Fibroblast of lung (primary cell): ENCODE data around the gene ZBTB40.

Source experiments
- CTCF ChIP-seq, 2 donors: IDR thresholded peaks in 1 of 2; conservative IDR thresholded peaks in 1 of 2; 1 replicate in 1 of 2; 2 replicates in 1 of 2; pipeline ENCODE4 v1.5.1; 2011 to 2012; ENCODE audit warnings: low read length in 2 of 2, control low read depth in 1 of 2, inconsistent platforms in 1 of 2, low read depth in 1 of 2, mild to moderate bottlenecking in 1 of 2
- EZH2 ChIP-seq: IDR thresholded peaks from 2 replicates; pipeline ENCODE4 v1.5.1; 2012; ENCODE audit warnings: low read length, control low read depth, mild to moderate bottlenecking; ENCODE audit errors: missing control alignments

DNA sequence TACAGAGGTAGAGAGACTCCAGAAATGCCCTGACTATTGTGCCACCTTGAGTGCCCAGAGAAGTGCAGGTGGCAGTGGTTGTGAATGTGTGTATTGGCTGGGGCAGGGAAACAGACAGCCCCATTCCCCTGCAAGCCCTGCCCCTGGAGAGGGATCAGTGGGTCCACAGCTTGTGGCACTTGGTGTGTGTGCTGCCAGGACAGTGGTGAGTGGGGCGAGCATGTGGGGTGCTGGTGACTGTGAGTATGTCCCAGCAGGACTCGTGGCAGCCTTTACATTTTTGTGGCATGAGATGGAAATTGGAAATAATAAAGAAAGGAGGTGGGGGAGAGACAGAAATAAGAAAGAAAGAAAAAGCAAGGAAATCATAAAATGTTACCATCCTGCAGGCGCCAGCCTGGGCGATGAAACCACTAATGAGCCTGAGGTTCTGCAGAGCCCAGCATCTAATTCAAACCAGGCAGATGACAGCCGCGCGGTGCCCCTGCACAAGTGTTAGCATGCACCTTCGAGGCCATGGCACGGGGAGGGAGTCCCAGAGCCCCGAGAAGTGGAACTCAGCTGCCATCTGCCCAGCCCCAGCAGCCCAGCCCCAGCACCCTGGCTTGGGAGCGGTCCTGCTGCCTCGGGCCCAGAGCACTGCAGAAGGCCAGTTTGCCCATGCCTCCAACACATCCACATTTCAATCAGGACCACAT is 49.1 kb upstream of the ZBTB40 start:
- no peak for TF ChIP-seq EZH2
- TF ChIP-seq CTCF (conservative IDR thresholded peaks at IDR 0.05 in 1 of 2, IDR thresholded peaks at IDR 0.05 in 1 of 2; ENCODE audit: low read depth in 1 of 2, low read length in 2 of 2): no peak
